Renal cortical epithelial cell (primary cell): Measurements from ENCODE around the gene LGSN. TPM values are rescaled to one million over a fixed set of nuclear protein-coding genes. Genes with fewer than 3 reads are reported as not detected.
"Not testable (repeated sequence)": the region's sequence is repeated elsewhere in the genome, so short reads cannot be mapped to it uniquely, and the experiment has no call there.

Experiments
- DNase-seq: peaks from one replicate; pipeline ENCODE4 v3.0.0-alpha.2; 2011; ENCODE audit warnings: low read depth
- total RNA-seq: library from RNA; depleted of rRNA; stranded (reverse); fragments of >200 nt; gene quantifications from 2 replicates; pipeline ENCODE4 v1.2.3, GENCODE V29; 2014

LGSN gene
- 0.10 TPM in 1 of 2 replicates, not detected in the other for total RNA-seq

- DNase-seq: no peak
Observed at GRCh38 chr6:63319939-63320338, at the start of gene LGSN. Gene LGSN, minus strand, starts transcription at chr6:63319983. Its CDS starts 40 bp downstream, at chr6:63319943.

GRCh38 chr6:63368347-63368746 is 48.6 kb upstream of the LGSN start:
- DNase-seq: no peak

GRCh38 chr6:63362500-63363120 is 42.8 kb upstream of the LGSN start:
- not testable (repeated sequence) for DNase-seq

GRCh38 chr6:63357384-63357783 is 37.6 kb upstream of the LGSN start:
- not testable (repeated sequence) for DNase-seq

- no peak for DNase-seq
Observed at GRCh38 chr6:63355632-63356031, 35.8 kb upstream of the LGSN start.

- no peak for DNase-seq
Observed at GRCh38 chr6:63353286-63353630, 33.5 kb upstream of the LGSN start.

GRCh38 chr6:63352544-63353285 is 32.9 kb upstream of the LGSN start:
- peak; percentile 62 for DNase-seq

- DNase-seq: peak; percentile 91
Observed at GRCh38 chr6:63352069-63352543, 32.3 kb upstream of the LGSN start.

- peak; percentile 72 for DNase-seq
Observed at GRCh38 chr6:63349401-63349800, 29.6 kb upstream of the LGSN start.

- peak; percentile 73 for DNase-seq
Observed at GRCh38 chr6:63348836-63349235, 29.1 kb upstream of the LGSN start.

- peak; percentile 97 for DNase-seq
Observed at GRCh38 chr6:63347599-63347998, 27.8 kb upstream of the LGSN start.

- peak; percentile 44 for DNase-seq
Observed at GRCh38 chr6:63346217-63346835, 26.5 kb upstream of the LGSN start.

GRCh38 chr6:63340351-63340750 is 20.6 kb upstream of the LGSN start:
- no peak for DNase-seq

- DNase-seq: not testable (repeated sequence)
Observed at GRCh38 chr6:63334652-63335051, 14.9 kb upstream of the LGSN start.

GRCh38 chr6:63333440-63333839 is 13.7 kb upstream of the LGSN start:
- no peak for DNase-seq

- not testable (repeated sequence) for DNase-seq
Observed at GRCh38 chr6:63326630-63327029, 6.8 kb upstream of the LGSN start.

GRCh38 chr6:63322981-63323380 is 3.2 kb upstream of the LGSN start:
- no peak for DNase-seq

- DNase-seq: no peak
Observed at GRCh38 chr6:63321821-63322220, 2.0 kb upstream of the LGSN start.

GRCh38 chr6:63317641-63318040 is 2.1 kb downstream of the LGSN start:
- DNase-seq: no peak

- no peak for DNase-seq
Observed at GRCh38 chr6:63316113-63316512, 3.7 kb downstream of the LGSN start.

- DNase-seq: no peak
Observed at GRCh38 chr6:63313111-63313510, 6.7 kb downstream of the LGSN start.

- DNase-seq: peak; percentile 62
Observed at GRCh38 chr6:63307581-63308246, 12.1 kb downstream of the LGSN start.
